ENCODE results near the gene EBF3. TPM values are rescaled to one million over a fixed set of nuclear protein-coding genes. Genes with fewer than 3 reads are reported as not detected.

Gene EBF3
- total and polyA plus RNA-seq, 3 donors from 2014 or later: 4.0 to 7.6 (median 6.0) TPM

- no peak overlapping the region for H3K4me3 ChIP-seq
- 86 to 88% methylated on average over 5 to 9 of the region's 9 CpGs for WGBS, 2 donors
- TF ChIP-seq, protein P1, sequence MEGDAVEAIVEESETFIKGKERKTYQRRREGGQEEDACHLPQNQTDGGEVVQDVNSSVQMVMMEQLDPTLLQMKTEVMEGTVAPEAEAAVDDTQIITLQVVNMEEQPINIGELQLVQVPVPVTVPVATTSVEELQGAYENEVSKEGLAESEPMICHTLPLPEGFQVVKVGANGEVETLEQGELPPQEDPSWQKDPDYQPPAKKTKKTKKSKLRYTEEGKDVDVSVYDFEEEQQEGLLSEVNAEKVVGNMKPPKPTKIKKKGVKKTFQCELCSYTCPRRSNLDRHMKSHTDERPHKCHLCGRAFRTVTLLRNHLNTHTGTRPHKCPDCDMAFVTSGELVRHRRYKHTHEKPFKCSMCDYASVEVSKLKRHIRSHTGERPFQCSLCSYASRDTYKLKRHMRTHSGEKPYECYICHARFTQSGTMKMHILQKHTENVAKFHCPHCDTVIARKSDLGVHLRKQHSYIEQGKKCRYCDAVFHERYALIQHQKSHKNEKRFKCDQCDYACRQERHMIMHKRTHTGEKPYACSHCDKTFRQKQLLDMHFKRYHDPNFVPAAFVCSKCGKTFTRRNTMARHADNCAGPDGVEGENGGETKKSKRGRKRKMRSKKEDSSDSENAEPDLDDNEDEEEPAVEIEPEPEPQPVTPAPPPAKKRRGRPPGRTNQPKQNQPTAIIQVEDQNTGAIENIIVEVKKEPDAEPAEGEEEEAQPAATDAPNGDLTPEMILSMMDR (IDR thresholded peaks at IDR 0.05): no peak
- TF ChIP-seq POLR2A (IDR thresholded peaks at IDR 0.05): no peak
- no peaks in the 10 kb centered on the region for H3K36me3 ChIP-seq (ENCODE audit: low read depth, missing control alignments)
- H3K27me3 ChIP-seq: no peaks in the 10 kb centered on the region
- H3K27ac ChIP-seq: no peak overlapping the region
- no peaks in the 10 kb centered on the region for H3K4me1 ChIP-seq
- no peak for DNase-seq
- H3K9me3 ChIP-seq: no peaks in the 10 kb centered on the region
- intact Hi-C loops (cut with DNase I; ENCODE audit: low total_unique reads): no loop called here
These were observed 99.4 kb downstream of the EBF3 start for GRCh38 chr10:129864601-129865126.

- Histone ChIP-seq H3K27me3 (no peaks in the 10 kb centered on the region), H3K4me3 (no peak overlapping the region), H3K9me3 (no peaks in the 10 kb centered on the region), H3K36me3 (ENCODE audit: low read depth, missing control alignments) (no peaks in the 10 kb centered on the region), H3K27ac (no peak overlapping the region), H3K4me1 (no peaks in the 10 kb centered on the region)
- no peak for TF ChIP-seq POLR2A (IDR thresholded peaks at IDR 0.05)
- DNase-seq: no peak
- intact Hi-C loops (cut with DNase I; ENCODE audit: low total_unique reads): no loop called here
- WGBS, 2 donors: 80 to 92% methylated on average over 1 to 4 of the region's 4 CpGs
These were observed 100.0 kb downstream of the EBF3 start for GRCh38 chr10:129864082-129864481.

- no peaks in the 10 kb centered on the region for H3K27me3 ChIP-seq
- no peak overlapping the region for H3K4me3 ChIP-seq
- TF ChIP-seq, protein P1 (IDR thresholded peaks at IDR 0.05): no peak
- TF ChIP-seq POLR2A (IDR thresholded peaks at IDR 0.05): no peak
- no peaks in the 10 kb centered on the region for H3K9me3 ChIP-seq
- no peaks in the 10 kb centered on the region for H3K4me1 ChIP-seq
- no peak overlapping the region for H3K27ac ChIP-seq
- intact Hi-C loops (cut with DNase I; ENCODE audit: low total_unique reads): no loop called here
- no peaks in the 10 kb centered on the region for H3K36me3 ChIP-seq (ENCODE audit: low read depth, missing control alignments)
- WGBS, 2 donors: 69 to 88% methylated on average over 7 to 15 of the region's 15 CpGs
- DNase-seq: no peak
These were observed 100.8 kb downstream of the EBF3 start for GRCh38 chr10:129863201-129863663.

- Histone ChIP-seq H3K9me3 (no peaks in the 10 kb centered on the region), H3K27ac (no peak overlapping the region), H3K27me3 (no peaks in the 10 kb centered on the region), H3K36me3 (ENCODE audit: low read depth, missing control alignments) (no peaks in the 10 kb centered on the region), H3K4me3 (no peak overlapping the region), H3K4me1 (no peaks in the 10 kb centered on the region)
- no peak for DNase-seq
- intact Hi-C loops (cut with DNase I; ENCODE audit: low total_unique reads): no loop called here
- TF ChIP-seq POLR2A (IDR thresholded peaks at IDR 0.05): no peak
- TF ChIP-seq, protein P1 (IDR thresholded peaks at IDR 0.05): no peak
- 78 to 79% methylated on average over 22 of the region's 22 CpGs for WGBS, 2 donors
These were observed 102.1 kb downstream of the EBF3 start for GRCh38 chr10:129861776-129862531.

DNA sequence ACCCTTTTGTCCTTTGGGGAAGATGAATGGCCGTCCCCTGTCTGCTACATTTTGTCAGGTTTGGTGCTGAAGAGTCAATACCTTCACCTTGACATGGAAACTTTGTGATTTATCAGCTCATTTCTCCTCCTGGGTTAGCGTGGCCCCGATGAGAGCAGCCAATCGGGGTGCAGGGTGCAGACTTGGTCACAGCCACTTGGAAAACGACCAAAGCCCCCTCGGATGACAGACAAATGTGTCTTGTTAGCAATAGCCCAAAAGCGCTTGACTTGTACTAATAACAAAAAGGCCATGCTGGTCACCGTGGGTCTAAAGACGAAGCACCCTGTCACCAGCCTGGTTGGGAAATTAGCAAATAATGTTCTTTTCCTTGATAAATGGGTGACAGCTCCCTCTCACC lies 103.7 kb downstream of the EBF3 start:
- intact Hi-C loops (cut with DNase I; ENCODE audit: low total_unique reads): no loop called here
- 90 to 91% methylated on average over 9 of the region's 9 CpGs for WGBS, 2 donors

More for the DNA sequence above, 103.7 kb downstream of the EBF3 start:
- Histone ChIP-seq H3K4me3 (no peak overlapping the region), H3K27me3 (no peaks in the 10 kb centered on the region), H3K27ac (no peak overlapping the region), H3K36me3 (ENCODE audit: low read depth, missing control alignments) (no peaks in the 10 kb centered on the region), H3K9me3 (no peaks in the 10 kb centered on the region), H3K4me1 (no peaks in the 10 kb centered on the region)
- TF ChIP-seq, protein P1 (IDR thresholded peaks at IDR 0.05): no peak
- no peak for TF ChIP-seq POLR2A (IDR thresholded peaks at IDR 0.05)
- DNase-seq: no peak
